Measurements from ENCODE around the gene MCF2L2.

The MCF2L2 gene

GRCh38 chr3:183324083-183324482, 104.3 kb downstream of the MCF2L2 start:
- no peaks in the 10 kb centered on the region for H3K4me1 ChIP-seq
- no peak overlapping the region for H2AFZ ChIP-seq
- no peak overlapping the region for H3K9ac ChIP-seq
- no peaks in the 10 kb centered on the region for H3K36me3 ChIP-seq (ENCODE audit: control insufficient read depth, insufficient read depth, low read length)
- no peak overlapping the region for H3K27ac ChIP-seq
- H3K27me3 ChIP-seq (ENCODE audit: control insufficient read depth, insufficient read depth, low read length), result no peaks in the 10 kb centered on the region
- no peaks in the 10 kb centered on the region for H3K79me2 ChIP-seq
- no peak overlapping the region for H3K4me2 ChIP-seq (ENCODE audit: low read length)
- H3K4me3 ChIP-seq (ENCODE audit: low read depth, low read length), result no peak overlapping the region
- H3K9me3 ChIP-seq (ENCODE audit: control insufficient read depth, low read length), result no peaks in the 10 kb centered on the region
- TF ChIP-seq CTCF (IDR thresholded peaks at IDR 0.05), result no peak

GRCh38 chr3:183319371-183319770, 109.0 kb downstream of the MCF2L2 start:
- Histone ChIP-seq H3K4me1 (no peaks in the 10 kb centered on the region), H3K36me3 (ENCODE audit: control insufficient read depth, insufficient read depth, low read length) (no peaks in the 10 kb centered on the region), H2AFZ (no peak overlapping the region), H3K9ac (no peak overlapping the region), H3K79me2 (no peaks in the 10 kb centered on the region), H3K4me3 (ENCODE audit: low read depth, low read length) (no peak overlapping the region), H3K9me3 (ENCODE audit: control insufficient read depth, low read length) (no peaks in the 10 kb centered on the region), H3K27ac (no peak overlapping the region), H3K27me3 (ENCODE audit: control insufficient read depth, insufficient read depth, low read length) (no peaks in the 10 kb centered on the region), H3K4me2 (ENCODE audit: low read length) (no peak overlapping the region)
- no peak for TF ChIP-seq CTCF (IDR thresholded peaks at IDR 0.05)

GRCh38 chr3:183318877-183319276, 109.5 kb downstream of the MCF2L2 start:
- H3K9ac ChIP-seq, result no peak overlapping the region
- no peak overlapping the region for H2AFZ ChIP-seq
- H3K36me3 ChIP-seq (ENCODE audit: control insufficient read depth, insufficient read depth, low read length), result no peaks in the 10 kb centered on the region
- H3K4me2 ChIP-seq (ENCODE audit: low read length), result no peak overlapping the region
- TF ChIP-seq CTCF (IDR thresholded peaks at IDR 0.05), result no peak
- no peaks in the 10 kb centered on the region for H3K79me2 ChIP-seq
- no peaks in the 10 kb centered on the region for H3K9me3 ChIP-seq (ENCODE audit: control insufficient read depth, low read length)
- H3K4me1 ChIP-seq, result no peaks in the 10 kb centered on the region
- no peaks in the 10 kb centered on the region for H3K27me3 ChIP-seq (ENCODE audit: control insufficient read depth, insufficient read depth, low read length)
- H3K4me3 ChIP-seq (ENCODE audit: low read depth, low read length), result no peak overlapping the region
- H3K27ac ChIP-seq, result no peak overlapping the region

GRCh38 chr3:183317886-183318865, 110.2 kb downstream of the MCF2L2 start:
- Histone ChIP-seq H3K79me2 (no peaks in the 10 kb centered on the region), H3K27ac (no peak overlapping the region)
- no peak for TF ChIP-seq CTCF (IDR thresholded peaks at IDR 0.05)

More at GRCh38 chr3:183317886-183318865, 110.2 kb downstream of the MCF2L2 start:
- Histone ChIP-seq H3K36me3 (ENCODE audit: control insufficient read depth, insufficient read depth, low read length) (no peaks in the 10 kb centered on the region), H3K4me1 (no peaks in the 10 kb centered on the region), H3K27me3 (ENCODE audit: control insufficient read depth, insufficient read depth, low read length) (no peaks in the 10 kb centered on the region), H3K4me3 (ENCODE audit: low read depth, low read length) (no peak overlapping the region), H2AFZ (no peak overlapping the region), H3K9ac (no peak overlapping the region), H3K9me3 (ENCODE audit: control insufficient read depth, low read length) (no peaks in the 10 kb centered on the region), H3K4me2 (ENCODE audit: low read length) (no peak overlapping the region)
